Measurements from ENCODE around the gene OPRL1.

OPRL1 gene

GRCh38 chr20:64140061-64140931, 60.4 kb downstream of the OPRL1 start:
- no peak overlapping the region for H3K4me3 ChIP-seq (ENCODE audit: low read depth, low read length, poor library complexity, severe bottlenecking)
- H3F3A ChIP-seq (ENCODE audit: insufficient read depth, low read length) = no peaks in the 10 kb centered on the region
- H3K9ac ChIP-seq (ENCODE audit: low read length) = no peak overlapping the region
- H3K79me2 ChIP-seq (ENCODE audit: insufficient read depth, low read length) = no peaks in the 10 kb centered on the region
- peaks cover 12% of the 10 kb centered on the region for H3K9me3 ChIP-seq (ENCODE audit: low read length)
- H4K20me1 ChIP-seq (ENCODE audit: insufficient read depth, low read length) = no peaks in the 10 kb centered on the region
- H3K9me2 ChIP-seq (ENCODE audit: low read depth, low read length) = no peaks in the 10 kb centered on the region
- H3K4me1 ChIP-seq (ENCODE audit: insufficient read depth, low read length, severe bottlenecking) = no peaks in the 10 kb centered on the region
- no peaks in the 10 kb centered on the region for H3K27me3 ChIP-seq (ENCODE audit: insufficient read depth, low read length)
- H3K4me2 ChIP-seq (ENCODE audit: low read length) = no peak overlapping the region
- H2AFZ ChIP-seq (ENCODE audit: low read length) = no peak overlapping the region
- no peak overlapping the region for H3K27ac ChIP-seq (ENCODE audit: low read depth, low read length, poor library complexity, severe bottlenecking)
- no peaks in the 10 kb centered on the region; the same call in 1 of the 2 replicates for H3K36me3 ChIP-seq (ENCODE audit: insufficient read depth, low read length)
- no peak for TF ChIP-seq EZH2 (IDR thresholded peaks at IDR 0.05; ENCODE audit: borderline replicate concordance, low read length)
- TF ChIP-seq CTCF (IDR thresholded peaks at IDR 0.05; ENCODE audit: low read length) = no peak

- no peak overlapping the region for H3K4me3 ChIP-seq (ENCODE audit: low read depth, low read length, poor library complexity, severe bottlenecking)
- no peak for TF ChIP-seq CTCF (IDR thresholded peaks at IDR 0.05; ENCODE audit: low read length)
- TF ChIP-seq EZH2 (IDR thresholded peaks at IDR 0.05; ENCODE audit: borderline replicate concordance, low read length) = no peak
- H3K36me3 ChIP-seq (ENCODE audit: insufficient read depth, low read length) = no peaks in the 10 kb centered on the region; the same call in 1 of the 2 replicates
- no peaks in the 10 kb centered on the region for H3K79me2 ChIP-seq (ENCODE audit: insufficient read depth, low read length)
- H3K9me2 ChIP-seq (ENCODE audit: low read depth, low read length) = no peaks in the 10 kb centered on the region
- no peaks in the 10 kb centered on the region for H3K4me1 ChIP-seq (ENCODE audit: insufficient read depth, low read length, severe bottlenecking)
- H3K27ac ChIP-seq (ENCODE audit: low read depth, low read length, poor library complexity, severe bottlenecking) = no peak overlapping the region
- no peak overlapping the region for H3K4me2 ChIP-seq (ENCODE audit: low read length)
- no peaks in the 10 kb centered on the region; the same call in 1 of the 2 replicates for H3K27me3 ChIP-seq (ENCODE audit: insufficient read depth, low read length)
- H3K9me3 ChIP-seq (ENCODE audit: low read length) = peaks cover 18% of the 10 kb centered on the region
- no peak overlapping the region for H2AFZ ChIP-seq (ENCODE audit: low read length)
- H3F3A ChIP-seq (ENCODE audit: insufficient read depth, low read length) = no peaks in the 10 kb centered on the region
- H3K9ac ChIP-seq (ENCODE audit: low read length) = no peak overlapping the region
- H4K20me1 ChIP-seq (ENCODE audit: insufficient read depth, low read length) = no peaks in the 10 kb centered on the region
These were observed 61.1 kb downstream of the OPRL1 start for GRCh38 chr20:64140956-64141355.

- TF ChIP-seq CTCF (IDR thresholded peaks at IDR 0.05; ENCODE audit: low read length) (no peak), EZH2 (IDR thresholded peaks at IDR 0.05; ENCODE audit: borderline replicate concordance, low read length) (no peak)
- H3K27ac ChIP-seq (ENCODE audit: low read depth, low read length, poor library complexity, severe bottlenecking) = no peak overlapping the region
- no peak overlapping the region for H3K4me2 ChIP-seq (ENCODE audit: low read length)
- H3K27me3 ChIP-seq (ENCODE audit: insufficient read depth, low read length) = no peaks in the 10 kb centered on the region; the same call in 1 of the 2 replicates
- H3F3A ChIP-seq (ENCODE audit: insufficient read depth, low read length) = no peaks in the 10 kb centered on the region
- H3K4me1 ChIP-seq (ENCODE audit: insufficient read depth, low read length, severe bottlenecking) = no peaks in the 10 kb centered on the region
- peaks cover 19% of the 10 kb centered on the region for H3K9me3 ChIP-seq (ENCODE audit: low read length)
- no peaks in the 10 kb centered on the region for H3K79me2 ChIP-seq (ENCODE audit: insufficient read depth, low read length)
- no peak overlapping the region for H3K9ac ChIP-seq (ENCODE audit: low read length)
- no peaks in the 10 kb centered on the region; the same call in 1 of the 2 replicates for H3K36me3 ChIP-seq (ENCODE audit: insufficient read depth, low read length)
- no peak overlapping the region for H3K4me3 ChIP-seq (ENCODE audit: low read depth, low read length, poor library complexity, severe bottlenecking)
- no peak overlapping the region for H2AFZ ChIP-seq (ENCODE audit: low read length)
- H4K20me1 ChIP-seq (ENCODE audit: insufficient read depth, low read length) = no peaks in the 10 kb centered on the region
- H3K9me2 ChIP-seq (ENCODE audit: low read depth, low read length) = no peaks in the 10 kb centered on the region
These were observed 62.7 kb downstream of the OPRL1 start for GRCh38 chr20:64142590-64142989.
